ENCODE results near the gene TNRC6C. TPM values are rescaled to one million over a fixed set of nuclear protein-coding genes. Genes with fewer than 3 reads are reported as not detected.

The TNRC6C gene
- total and polyA plus RNA-seq, 2 experiments from 2014 or later, result 10.1 to 16.6 TPM

GRCh38 chr17:78112518-78113471 is 154.3 kb downstream of the TNRC6C start:
- no peak for TF ChIP-seq EZH2 (IDR thresholded peaks at IDR 0.05; ENCODE audit: low read depth, unreplicated experiment)
- TF ChIP-seq ZNF114 (CRISPR knock-in tag; IDR thresholded peaks at IDR 0.05), result no peak
- peak; percentile 89 to 99 for TF ChIP-seq CTCF (conservative IDR thresholded peaks at IDR 0.05; ENCODE audit: low read depth in 2 of 2)
- TF ChIP-seq ZNF331 (CRISPR knock-in tag; IDR thresholded peaks at IDR 0.05; ENCODE audit: low read depth), result no peak
- TF ChIP-seq REST (IDR thresholded peaks at IDR 0.05; ENCODE audit: unreplicated experiment), result no peak
- no peak for TF ChIP-seq CREB1 (CRISPR knock-in tag; IDR thresholded peaks at IDR 0.05; ENCODE audit: low read depth)
- DNase-seq (ENCODE audit: low spot score) (peak; percentile 85), ATAC-seq (peak; percentile 85)
- H3K27ac ChIP-seq (ENCODE audit: low read depth), result no peak overlapping the region
- no peak overlapping the region for H3K4me3 ChIP-seq
- no peaks in the 10 kb centered on the region; the same call in 2 of the 3 replicates for H3K9me3 Mint-ChIP-seq
- H4K20me1 ChIP-seq (replicated peaks; ENCODE audit: insufficient read depth), result no peaks in the 10 kb centered on the region
- peaks cover 19% of the 10 kb centered on the region for H3K27me3 Mint-ChIP-seq (ENCODE audit: insufficient read depth, low read depth, poor library complexity)
- H3F3A ChIP-seq (replicated peaks; ENCODE audit: low read depth), result 0 out of 2 replicates have a peak, but pooled peaks cover 3% of the 10 kb centered on the region
- H3K36me3 Mint-ChIP-seq (ENCODE audit: low read depth), result peaks cover 19% of the 10 kb centered on the region
- H3K4me2 ChIP-seq, result no peak overlapping the region
- no peaks in the 10 kb centered on the region for H3K9me2 ChIP-seq (ENCODE audit: insufficient read depth)
- no peaks in the 10 kb centered on the region for H3K36me3 ChIP-seq (ENCODE audit: insufficient read depth)
- no peak overlapping the region for H2AFZ ChIP-seq
- no peak overlapping the region for H3K4me3 Mint-ChIP-seq
- no peaks in the 10 kb centered on the region for H3K79me2 ChIP-seq (replicated peaks; ENCODE audit: insufficient read depth)
- H3K27ac Mint-ChIP-seq, result peak overlapping the region; percentile 47
- no peaks in the 10 kb centered on the region for H3K4me1 ChIP-seq (ENCODE audit: insufficient read depth)
- H3K4me1 Mint-ChIP-seq, result peaks cover 2% of the 10 kb centered on the region
- H3K27me3 ChIP-seq (ENCODE audit: insufficient read depth), result no peaks in the 10 kb centered on the region

Measured in GM23338 (cell line).